RKO (cell line): Measurements from ENCODE around the gene OR1E1.
"Not testable (repeated sequence)": the region's sequence is repeated elsewhere in the genome, so short reads cannot be mapped to it uniquely, and the experiment has no call there.

Experiments
- DNase-seq: peaks from one replicate; pipeline ENCODE4 v3.0.0-alpha.2; 2016; ENCODE audit warnings: low spot score

OR1E1 gene, protein sequence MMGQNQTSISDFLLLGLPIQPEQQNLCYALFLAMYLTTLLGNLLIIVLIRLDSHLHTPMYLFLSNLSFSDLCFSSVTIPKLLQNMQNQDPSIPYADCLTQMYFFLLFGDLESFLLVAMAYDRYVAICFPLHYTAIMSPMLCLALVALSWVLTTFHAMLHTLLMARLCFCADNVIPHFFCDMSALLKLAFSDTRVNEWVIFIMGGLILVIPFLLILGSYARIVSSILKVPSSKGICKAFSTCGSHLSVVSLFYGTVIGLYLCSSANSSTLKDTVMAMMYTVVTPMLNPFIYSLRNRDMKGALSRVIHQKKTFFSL

DNA sequence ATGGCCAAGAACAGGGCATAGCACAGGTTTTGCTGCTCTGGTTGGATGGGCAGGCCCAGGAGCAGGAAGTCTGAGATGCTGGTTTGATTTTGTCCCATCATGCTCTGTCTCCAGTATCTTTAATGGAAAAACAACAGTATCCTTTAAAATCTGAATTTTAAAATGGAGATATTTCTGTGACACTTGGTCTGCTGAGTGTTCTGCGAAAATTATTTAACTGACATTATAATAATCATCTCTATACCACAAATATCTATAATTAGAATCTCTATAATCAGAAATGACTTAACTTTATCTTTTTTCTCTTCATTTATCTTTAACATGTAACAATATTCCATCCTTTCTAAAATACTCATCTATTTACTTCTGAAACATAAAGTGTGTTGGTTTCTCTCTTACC lies at the start of gene OR1E1:
TSS of gene OR1E1 (minus strand) at position 101 of the 400 bp plus-strand sequence. CDS start at position 101, 0 bp downstream.
- DNase-seq: no peak

DNA sequence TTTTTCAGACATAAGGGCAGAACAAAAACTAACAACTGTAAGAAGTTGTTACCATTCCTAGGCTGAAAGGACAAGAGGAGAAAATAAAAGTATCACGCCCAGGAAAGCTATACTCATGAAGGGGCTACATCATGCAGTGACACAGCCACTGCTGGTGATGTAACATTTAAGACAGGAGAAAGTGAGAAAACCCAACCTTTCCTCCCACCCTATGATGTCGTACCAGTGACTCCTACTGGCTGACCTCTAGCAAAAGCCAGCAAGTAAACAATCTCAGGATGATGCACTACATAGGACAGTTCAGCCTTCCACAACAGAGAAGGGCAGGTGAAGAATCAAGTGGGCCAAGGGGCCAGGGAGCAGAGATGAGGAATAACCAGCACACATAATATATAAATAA lies 49.4 kb upstream of the OR1E1 start:
- peak; percentile 44 for DNase-seq

DNA sequence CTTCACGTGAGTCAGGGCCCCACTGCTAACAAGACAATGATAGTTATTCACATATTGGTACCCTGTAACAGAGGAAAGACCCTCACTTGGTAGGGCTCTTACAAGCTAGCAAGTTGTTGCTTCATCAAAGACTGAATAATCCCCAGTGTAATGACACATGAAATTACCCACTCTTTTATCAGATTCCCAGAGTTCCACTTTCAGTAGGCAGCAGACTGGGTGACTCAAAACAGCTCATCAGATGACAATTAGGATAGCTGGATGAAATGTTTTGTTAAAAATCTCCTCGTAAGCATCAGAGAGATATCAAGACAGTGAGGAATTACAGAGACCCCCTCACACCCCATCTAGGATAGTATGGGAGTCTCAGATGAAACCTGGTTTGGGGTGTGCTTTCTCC lies 42.2 kb upstream of the OR1E1 start:
- peak; percentile 1 for DNase-seq

DNA sequence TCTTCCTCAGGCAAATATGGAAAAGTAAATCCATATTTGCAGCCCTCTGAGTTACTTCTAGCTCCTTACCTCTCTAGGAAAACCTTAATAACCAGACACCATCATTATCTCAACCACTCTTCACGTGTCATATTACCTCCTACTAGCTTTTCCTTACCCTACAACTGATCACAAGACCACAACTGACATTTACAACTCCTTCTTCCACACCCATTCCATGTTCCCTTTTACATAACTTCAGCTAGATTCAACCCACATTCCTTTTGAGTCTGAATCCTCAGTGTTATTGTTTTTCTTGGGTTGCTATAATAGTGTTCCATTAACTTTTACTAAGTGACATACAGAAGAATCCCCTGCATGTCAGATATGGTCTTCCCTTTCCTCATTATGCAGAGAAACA lies 40.2 kb upstream of the OR1E1 start:
- no peak for DNase-seq

DNA sequence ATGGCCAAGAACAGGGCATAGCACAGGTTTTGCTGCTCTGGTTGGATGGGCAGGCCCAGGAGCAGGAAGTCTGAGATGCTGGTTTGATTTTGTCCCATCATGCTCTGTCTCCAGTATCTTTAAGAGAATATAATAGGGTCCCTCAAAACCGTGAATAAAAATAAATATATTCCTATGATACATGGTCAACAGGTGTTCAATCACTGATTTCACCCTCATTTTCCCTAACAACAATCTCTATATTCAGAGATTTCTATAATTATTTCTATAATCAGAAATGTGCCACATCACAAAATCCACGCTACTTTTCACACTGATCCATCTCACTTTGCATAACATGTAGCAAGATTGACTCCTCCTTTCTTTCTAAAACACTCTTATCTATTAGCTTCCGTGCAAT lies 35.5 kb upstream of the OR1E1 start, which contains the start of gene OR1E2:
TSS of gene OR1E2 (minus strand) at position 101 of the 400 bp plus-strand sequence. CDS start at position 101, 0 bp downstream.
- DNase-seq: no peak

DNA sequence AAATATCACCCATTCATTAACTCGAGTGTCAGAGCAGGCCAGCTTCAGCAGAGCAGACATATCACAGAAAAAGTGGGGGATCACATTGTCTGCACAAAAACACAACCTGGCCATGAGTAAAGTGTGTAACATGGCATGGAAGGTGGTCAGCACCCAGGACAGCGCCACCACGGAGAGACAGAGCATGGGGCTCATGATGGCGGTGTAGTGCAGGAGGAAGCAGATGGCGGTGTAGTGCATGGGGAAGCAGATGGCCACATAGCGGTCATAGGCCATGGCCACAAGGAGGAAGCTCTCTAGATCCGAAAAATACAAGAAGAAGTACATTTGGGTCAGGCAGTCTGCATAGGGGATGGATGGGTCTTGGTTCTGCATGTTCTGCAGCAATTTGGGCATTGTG lies 35.0 kb upstream of the OR1E1 start:
- peak; percentile 42 for DNase-seq

DNA sequence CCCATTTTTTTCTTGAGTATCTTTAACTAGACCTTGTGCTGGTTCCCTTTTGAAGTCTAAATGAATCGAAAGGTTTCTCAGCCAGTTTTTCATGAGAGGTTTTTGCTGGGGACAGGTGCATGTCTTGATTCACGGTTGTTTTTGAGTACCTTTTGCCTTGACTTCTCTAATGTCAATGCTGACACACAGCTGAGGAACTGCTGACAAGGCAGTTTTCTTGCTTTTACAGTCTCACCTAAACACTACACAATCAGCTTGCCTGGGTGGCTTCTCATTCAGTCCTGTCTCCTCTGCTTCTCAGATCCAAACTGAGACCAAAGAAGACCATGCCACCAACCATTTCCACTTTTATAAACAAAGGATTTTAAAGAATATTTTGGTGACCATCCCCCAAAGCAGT lies 20.0 kb upstream of the OR1E1 start:
- no peak for DNase-seq

DNA sequence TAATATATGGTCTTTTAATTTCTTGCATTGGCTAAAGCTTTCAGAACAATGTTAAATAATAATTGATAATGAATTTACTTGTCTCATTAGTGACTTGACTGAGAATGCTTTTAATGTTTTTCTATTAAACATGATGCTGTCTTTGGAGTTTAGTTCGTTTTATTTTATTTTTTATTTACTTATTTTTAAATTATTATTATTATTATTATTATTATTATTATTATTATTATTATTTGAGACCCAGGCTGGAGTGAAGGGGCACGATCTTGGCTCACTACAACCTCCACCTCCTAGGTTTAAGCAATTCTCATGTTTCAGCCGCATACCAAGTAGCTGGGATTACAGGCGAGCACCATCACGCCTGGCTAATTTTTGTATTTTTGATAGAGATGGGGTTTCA lies 17.4 kb upstream of the OR1E1 start:
- DNase-seq: no peak

DNA sequence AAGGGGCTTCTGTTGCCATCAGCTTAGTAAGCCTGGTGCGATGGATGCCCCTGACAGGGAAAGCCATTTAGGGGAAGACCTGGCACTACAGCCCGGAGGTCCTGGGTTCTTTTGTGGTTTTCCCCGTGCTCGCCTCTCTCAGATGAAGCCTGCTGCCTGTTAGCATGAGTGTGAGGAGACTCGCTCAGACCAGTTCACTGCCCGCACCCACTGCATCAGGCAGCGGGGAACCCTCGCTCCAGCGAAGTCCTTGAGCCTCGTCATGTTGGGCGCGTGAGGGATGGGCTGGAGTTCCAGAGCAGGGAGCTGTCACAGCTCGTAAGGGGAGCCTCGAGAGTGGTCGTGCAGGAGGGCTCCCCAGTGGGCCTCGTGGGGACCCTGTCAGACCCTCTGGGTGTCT lies 14.0 kb upstream of the OR1E1 start:
- DNase-seq: not testable (repeated sequence)

DNA sequence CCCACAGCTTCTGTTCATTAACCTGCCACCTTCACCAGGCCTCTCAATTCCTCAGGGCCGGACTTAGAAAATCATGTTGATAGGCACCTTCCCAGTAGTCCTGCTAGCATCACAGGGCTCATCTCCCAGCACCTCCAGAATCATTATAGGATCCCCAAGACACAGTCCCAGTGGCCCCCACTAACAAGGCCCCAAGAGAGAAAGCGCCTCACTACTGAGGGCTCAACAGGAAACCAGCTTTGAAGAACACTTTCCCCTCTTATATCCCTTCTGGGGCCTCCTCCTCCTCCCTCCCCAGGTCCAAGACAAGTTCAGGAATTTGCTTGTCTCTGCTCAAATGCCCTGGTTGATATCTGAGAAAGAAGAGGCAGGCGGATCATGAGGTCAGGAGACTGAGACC lies 12.9 kb upstream of the OR1E1 start, which contains the start of gene OR3A3:
TSS of gene OR3A3 (plus strand) at position 301 of the 400 bp plus-strand sequence.
- no peak for DNase-seq

DNA sequence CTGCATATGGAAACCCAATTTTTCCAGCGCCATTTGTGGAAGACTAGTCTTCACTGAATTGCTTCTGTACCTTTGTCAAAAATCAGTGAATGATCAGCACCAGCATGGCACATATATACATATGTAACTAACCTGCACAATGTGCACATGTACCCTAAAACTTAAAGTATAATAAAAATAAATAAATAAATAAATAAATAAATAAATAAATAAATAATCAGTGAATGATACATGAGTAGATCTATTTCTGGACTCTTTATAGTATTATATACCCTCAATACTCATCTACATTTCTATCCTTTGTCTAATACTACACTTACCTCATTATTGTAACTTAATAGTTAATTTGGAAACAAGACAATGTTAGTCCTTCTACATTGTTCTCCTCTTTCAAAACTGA lies 5.6 kb upstream of the OR1E1 start:
- not testable (repeated sequence) for DNase-seq

DNA sequence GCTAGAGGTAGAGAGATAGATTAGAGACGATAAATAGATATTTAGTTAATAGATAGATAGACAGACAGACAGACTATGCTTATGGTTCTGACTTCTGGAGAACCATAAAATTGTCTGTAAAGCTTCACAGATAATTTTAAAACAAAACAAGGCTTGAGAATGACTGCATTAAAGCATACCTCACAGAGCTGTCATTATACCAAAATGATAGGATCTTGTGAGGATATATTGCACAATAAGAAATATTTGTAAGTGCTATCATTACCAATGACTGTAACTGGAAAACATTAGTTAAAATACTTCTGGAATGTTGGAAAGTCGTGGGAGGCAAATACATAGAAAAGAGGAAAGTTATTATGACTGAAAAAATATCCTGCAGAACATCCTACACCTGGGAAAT lies 3.6 kb upstream of the OR1E1 start:
- DNase-seq: no peak

DNA sequence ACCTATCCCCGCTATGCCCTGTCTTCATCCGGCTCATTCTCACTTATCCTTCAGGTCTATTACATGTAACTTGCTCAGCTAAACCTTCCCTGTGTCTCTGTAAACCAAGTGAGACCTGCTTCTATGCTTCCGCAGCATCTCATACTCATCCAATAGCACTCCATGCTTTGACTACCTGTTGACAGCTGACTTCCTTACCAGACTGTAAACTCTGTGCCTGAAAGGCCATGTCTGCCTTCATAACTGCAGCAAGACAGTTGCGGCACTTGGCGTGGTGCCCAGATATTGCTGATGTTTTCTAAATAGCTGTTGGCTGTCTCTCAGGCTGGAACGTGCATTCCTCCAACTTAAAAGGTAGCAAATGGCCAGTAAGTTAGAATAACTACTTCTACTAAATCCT lies 1.8 kb upstream of the OR1E1 start:
- DNase-seq: no peak

DNA sequence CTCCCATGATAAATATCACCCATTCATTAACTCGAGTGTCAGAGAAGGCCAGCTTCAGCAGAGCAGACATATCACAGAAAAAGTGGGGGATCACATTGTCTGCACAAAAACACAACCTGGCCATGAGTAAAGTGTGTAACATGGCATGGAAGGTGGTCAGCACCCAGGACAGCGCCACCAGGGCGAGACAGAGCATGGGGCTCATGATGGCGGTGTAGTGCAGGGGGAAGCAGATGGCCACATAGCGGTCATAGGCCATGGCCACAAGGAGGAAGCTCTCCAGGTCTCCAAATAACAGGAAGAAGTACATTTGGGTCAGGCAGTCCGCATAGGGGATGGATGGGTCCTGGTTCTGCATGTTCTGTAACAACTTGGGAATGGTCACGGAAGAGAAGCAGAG lies 409 bp downstream of the OR1E1 start:
- DNase-seq: peak; percentile 35

DNA sequence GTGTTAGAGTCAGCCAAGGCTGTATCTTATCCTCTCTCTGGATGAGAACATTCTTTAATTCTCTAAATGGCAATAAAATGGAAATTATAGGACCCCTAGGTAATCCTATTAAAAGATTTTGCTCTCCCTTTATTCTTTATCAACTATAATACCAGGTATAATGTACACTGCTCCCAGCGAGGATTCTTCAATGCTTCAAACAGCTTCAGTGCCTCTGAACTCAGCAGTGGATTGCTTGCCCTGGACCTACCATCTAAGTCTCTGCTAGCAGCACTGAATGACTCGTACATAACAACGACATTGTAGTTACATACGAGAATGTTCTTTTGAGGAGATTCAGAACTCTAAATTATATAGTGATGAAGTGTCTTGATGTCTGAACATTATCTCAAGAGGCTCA lies 8.4 kb downstream of the OR1E1 start:
- no peak for DNase-seq

DNA sequence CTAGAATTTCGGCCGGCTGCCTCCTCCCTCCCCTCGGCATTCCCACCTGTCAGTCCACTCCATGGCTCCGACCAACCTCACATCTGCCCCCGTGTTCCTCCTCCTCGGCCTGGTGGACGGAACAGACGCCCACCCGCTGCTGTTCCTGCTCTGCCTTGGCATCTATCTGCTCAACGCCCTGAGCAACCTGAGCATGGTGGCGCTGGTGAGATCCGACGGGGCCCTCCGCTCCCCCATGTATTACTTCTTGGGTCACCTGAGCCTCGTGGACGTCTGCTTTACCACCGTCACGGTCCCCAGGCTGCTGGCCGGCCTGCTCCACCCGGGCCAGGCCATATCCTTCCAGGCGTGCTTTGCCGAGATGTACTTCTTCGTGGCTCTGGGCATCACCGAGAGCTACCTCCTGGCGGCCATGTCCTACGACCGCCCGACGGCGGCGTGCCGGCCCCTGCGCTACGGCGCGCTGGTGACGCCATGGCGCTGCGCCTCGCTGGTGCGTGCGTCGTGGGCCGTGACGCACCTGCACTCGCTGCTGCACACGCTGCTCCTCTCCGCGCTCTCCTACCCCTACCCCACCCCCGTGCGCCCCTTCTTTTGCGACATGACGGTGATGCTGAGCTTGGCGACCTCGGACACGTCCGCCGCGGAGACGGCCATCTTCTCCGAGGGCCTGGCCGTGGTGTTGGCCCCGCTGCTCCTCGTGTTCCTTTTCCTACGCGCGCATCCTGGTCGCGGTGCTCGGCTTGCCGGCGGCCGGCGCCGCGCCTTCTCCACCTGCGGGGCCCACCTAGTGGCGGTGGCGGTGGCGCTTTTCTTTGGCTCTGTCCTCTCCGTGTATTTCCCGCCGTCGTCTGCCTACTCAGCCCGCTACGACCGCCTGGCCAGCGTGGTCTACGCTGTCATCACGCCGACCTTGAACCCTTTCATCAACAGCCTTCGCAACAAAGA lies 12.1 kb downstream of the OR1E1 start, which contains the start of gene OR3A2:
TSS of gene OR3A2 (minus strand) at position 440 of the 948 bp plus-strand sequence.
- DNase-seq: no peak

DNA sequence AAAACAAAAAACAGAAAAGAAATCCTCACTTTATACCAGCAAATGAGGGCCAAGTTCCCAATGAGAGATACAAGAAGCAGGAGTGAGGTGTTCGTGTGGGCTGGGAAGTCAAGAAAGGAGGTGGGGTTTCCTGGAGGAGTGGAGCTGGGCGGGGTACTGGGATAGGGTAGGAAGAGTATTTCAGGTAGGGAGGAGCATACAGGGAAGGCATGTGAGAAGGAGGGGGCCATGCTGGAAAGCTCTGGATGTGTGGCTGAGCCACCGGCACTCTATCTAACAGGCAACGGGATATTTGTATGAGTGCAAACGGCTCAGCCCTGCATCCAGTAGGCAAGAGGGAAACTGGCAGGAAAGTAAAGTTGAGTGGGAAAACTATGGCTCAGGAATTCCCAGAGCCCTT lies 16.3 kb downstream of the OR1E1 start:
- DNase-seq: no peak

DNA sequence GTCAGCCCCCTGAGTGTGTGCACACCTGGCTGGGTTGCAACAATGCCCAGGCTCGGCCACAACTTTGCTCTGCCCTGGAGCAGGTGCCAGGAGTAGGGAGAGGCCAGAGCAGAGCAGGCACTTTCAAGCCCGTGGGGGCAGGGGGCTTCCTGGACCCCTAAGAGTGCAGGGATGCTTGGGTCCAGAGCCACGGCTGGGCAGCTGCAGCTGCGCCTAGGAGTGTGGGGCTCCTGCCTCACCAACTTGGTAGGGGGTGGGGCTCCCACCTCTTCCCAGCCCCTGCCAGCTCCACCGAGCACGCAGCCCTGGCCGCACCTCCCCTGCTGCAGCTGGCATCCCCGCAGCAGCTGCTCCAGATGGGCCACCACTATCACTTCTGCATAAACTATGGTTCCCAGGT lies 19.9 kb downstream of the OR1E1 start:
- no peak for DNase-seq

DNA sequence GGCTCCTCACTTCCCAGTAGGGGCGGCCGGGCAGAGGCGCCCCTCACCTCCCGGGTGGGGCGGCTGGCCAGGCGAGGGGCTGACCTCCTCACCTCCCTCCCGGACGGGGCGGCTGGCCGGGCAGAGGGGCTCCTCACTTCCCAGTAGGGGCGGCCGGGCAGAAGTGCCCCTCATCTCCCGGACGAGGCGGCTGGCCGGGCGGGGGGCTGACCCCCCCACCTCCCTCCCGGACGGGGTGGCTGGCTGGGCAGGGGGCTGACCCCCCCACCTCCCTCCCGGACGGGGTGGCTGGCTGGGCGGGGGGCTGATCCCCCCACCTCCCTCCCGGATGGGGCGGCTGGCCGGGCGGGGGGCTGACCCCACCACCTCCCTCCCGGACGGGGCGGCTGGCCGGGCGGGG lies 27.0 kb downstream of the OR1E1 start:
- not testable (repeated sequence) for DNase-seq
